ENCODE results near the gene RDH8.
"Not testable (repeated sequence)": the region's sequence is repeated elsewhere in the genome, so short reads cannot be mapped to it uniquely, and the experiment has no call there.

Gene RDH8

GRCh38 chr19:10005632-10006334, 7.5 kb upstream of the RDH8 start:
- DNase-seq (ENCODE audit: low read depth in 2 of 2, low spot score in 1 of 2), result no peak

GRCh38 chr19:10006335-10006708, 7.0 kb upstream of the RDH8 start:
- no peak for DNase-seq (ENCODE audit: low read depth in 2 of 2, low spot score in 1 of 2)

- no peak for DNase-seq (ENCODE audit: low read depth in 2 of 2, low spot score in 1 of 2)
Measured at GRCh38 chr19:10006752-10007323, 6.4 kb upstream of the RDH8 start.

GRCh38 chr19:10007371-10008183, 5.7 kb upstream of the RDH8 start:
- DNase-seq (ENCODE audit: low read depth in 2 of 2, low spot score in 1 of 2), result no peak

GRCh38 chr19:10008184-10008765, 5.0 kb upstream of the RDH8 start:
- no peak for DNase-seq (ENCODE audit: low read depth in 2 of 2, low spot score in 1 of 2)

GRCh38 chr19:10009714-10010224, 3.5 kb upstream of the RDH8 start:
- DNase-seq (ENCODE audit: low read depth in 2 of 2, low spot score in 1 of 2), result no peak

- DNase-seq (ENCODE audit: low read depth in 2 of 2, low spot score in 1 of 2), result no peak
Measured at GRCh38 chr19:10010247-10010691, 3.0 kb upstream of the RDH8 start, which contains the start of gene COL5A3. Gene COL5A3 (minus strand): TSS chr19:10010504. CDS start chr19:10010385, 119 bp downstream.

- DNase-seq (ENCODE audit: low read depth in 2 of 2, low spot score in 1 of 2), result no peak
Measured at GRCh38 chr19:10010939-10011338, 2.3 kb upstream of the RDH8 start.

GRCh38 chr19:10011974-10012373, 1.3 kb upstream of the RDH8 start:
- no peak for DNase-seq (ENCODE audit: low read depth in 2 of 2, low spot score in 1 of 2)

- no peak for DNase-seq (ENCODE audit: low read depth in 2 of 2, low spot score in 1 of 2)
Measured at GRCh38 chr19:10013834-10014618, 743 bp downstream of the RDH8 start.

- no peak for DNase-seq (ENCODE audit: low read depth in 2 of 2, low spot score in 1 of 2)
Measured at GRCh38 chr19:10018263-10018662, 5.0 kb downstream of the RDH8 start.

- DNase-seq (ENCODE audit: low read depth in 2 of 2, low spot score in 1 of 2), result no peak
Measured at GRCh38 chr19:10018786-10019185, 5.5 kb downstream of the RDH8 start.

GRCh38 chr19:10019246-10019645, 6.0 kb downstream of the RDH8 start:
- no peak for DNase-seq (ENCODE audit: low read depth in 2 of 2, low spot score in 1 of 2)

- DNase-seq (ENCODE audit: low read depth in 2 of 2, low spot score in 1 of 2), result no peak
Measured at GRCh38 chr19:10020851-10021250, 7.6 kb downstream of the RDH8 start.

- no peak for DNase-seq (ENCODE audit: low read depth in 2 of 2, low spot score in 1 of 2)
Measured at GRCh38 chr19:10021446-10021845, 8.2 kb downstream of the RDH8 start.

GRCh38 chr19:10021863-10022262, 8.6 kb downstream of the RDH8 start:
- no peak for DNase-seq (ENCODE audit: low read depth in 2 of 2, low spot score in 1 of 2)

- not testable (repeated sequence) for DNase-seq (ENCODE audit: low read depth in 2 of 2, low spot score in 1 of 2)
Measured at GRCh38 chr19:10023096-10023495, 9.8 kb downstream of the RDH8 start.

GRCh38 chr19:10026744-10027143, 13.5 kb downstream of the RDH8 start:
- no peak for DNase-seq (ENCODE audit: low read depth in 2 of 2, low spot score in 1 of 2)

GRCh38 chr19:10027158-10027997, 14.1 kb downstream of the RDH8 start:
- peak; percentile 40 to 41 for DNase-seq (ENCODE audit: low read depth in 2 of 2, low spot score in 1 of 2)

- DNase-seq (ENCODE audit: low read depth in 2 of 2, low spot score in 1 of 2), result no peak
Measured at GRCh38 chr19:10033614-10034013, 20.3 kb downstream of the RDH8 start.

All from stimulated activated CD8-positive, alpha-beta memory T cell treated with anti-CD3 and anti-CD28 coated beads, Interleukin-4, amount 100 ng/mL, for 1 hour (primary cell).